SH-SY5Y (cell line): ENCODE results near the gene ARFGAP1.

ENCODE experiments used
- GATA2 ChIP-seq: IDR thresholded peaks from 2 replicates; pipeline ENCODE4 v1.6.1; 2011; ENCODE audit warnings: mild to moderate bottlenecking, low read depth, low read length
- GATA3 ChIP-seq: IDR thresholded peaks from 2 replicates; pipeline ENCODE4 v1.6.1; 2011; ENCODE audit warnings: low read depth, mild to moderate bottlenecking, low read length, moderate library complexity

GRCh38 chr20:63238514-63239125 lies 34.0 kb upstream of the ARFGAP1 start:
- TF ChIP-seq GATA2 (no peak), GATA3 (no peak)
